HS-27A (cell line): ENCODE data around the gene NHERF2.

Experiments used
- DNase-seq: peaks from one replicate; pipeline ENCODE4 v3.0.0-alpha.2; 2012; ENCODE audit warnings: low read depth, missing footprints

The NHERF2 gene

GRCh38 chr16:2061526-2061925 is 34.8 kb downstream of the NHERF2 start:
- no peak for DNase-seq

- no peak for DNase-seq
These were observed 36.1 kb downstream of the NHERF2 start for GRCh38 chr16:2062801-2063200.

- no peak for DNase-seq
These were observed 37.2 kb downstream of the NHERF2 start for GRCh38 chr16:2063861-2064260.

GRCh38 chr16:2064368-2064945 is 37.8 kb downstream of the NHERF2 start:
- DNase-seq: no peak

GRCh38 chr16:2066139-2066538 is 39.4 kb downstream of the NHERF2 start:
- no peak for DNase-seq

GRCh38 chr16:2070576-2071453 is 44.1 kb downstream of the NHERF2 start:
- DNase-seq: no peak

GRCh38 chr16:2071454-2072202 is 44.9 kb downstream of the NHERF2 start:
- DNase-seq: no peak

GRCh38 chr16:2072926-2073325 is 46.2 kb downstream of the NHERF2 start:
- DNase-seq: no peak

GRCh38 chr16:2074071-2074470 is 47.4 kb downstream of the NHERF2 start:
- DNase-seq: no peak

- DNase-seq: no peak
These were observed 48.9 kb downstream of the NHERF2 start for GRCh38 chr16:2075631-2076030.

- no peak for DNase-seq
These were observed 49.6 kb downstream of the NHERF2 start for GRCh38 chr16:2076072-2076865.

- no peak for DNase-seq
These were observed 50.3 kb downstream of the NHERF2 start for GRCh38 chr16:2077016-2077415.

GRCh38 chr16:2077696-2078095 is 51.0 kb downstream of the NHERF2 start:
- no peak for DNase-seq

GRCh38 chr16:2078096-2078495 is 51.4 kb downstream of the NHERF2 start:
- no peak for DNase-seq

GRCh38 chr16:2078691-2079090 is 52.0 kb downstream of the NHERF2 start:
- DNase-seq: no peak

GRCh38 chr16:2079311-2079800 is 52.7 kb downstream of the NHERF2 start:
- no peak for DNase-seq

GRCh38 chr16:2079991-2080390 is 53.3 kb downstream of the NHERF2 start:
- no peak for DNase-seq

GRCh38 chr16:2081201-2082084 is 54.7 kb downstream of the NHERF2 start:
- no peak for DNase-seq

GRCh38 chr16:2082171-2082982 is 55.7 kb downstream of the NHERF2 start:
- DNase-seq: no peak

- no peak for DNase-seq
These were observed 56.3 kb downstream of the NHERF2 start for GRCh38 chr16:2082983-2083364.
